Vagina (tissue), 2 donors: ENCODE measurements around the gene MAST2. TPM values are rescaled to one million over a fixed set of nuclear protein-coding genes. Genes with fewer than 3 reads are reported as not detected.

Source experiments
- DNase-seq, 2 donors: peaks; one replicate each; pipeline ENCODE4 v3.0.0-alpha.2; 2017; ENCODE audit errors: extremely low spot score in 2 of 2
- H3K27ac ChIP-seq: fragments of 200-600 bp; sonication (generic); one replicate; pipeline ENCODE4 v1.5.1; 2019
- H3K27me3 ChIP-seq: fragments of 200-600 bp; sonication (generic); one replicate; pipeline ENCODE4 v1.5.1; 2019
- H3K36me3 ChIP-seq, 2 donors: fragments of 200-600 bp; sonication (generic); one replicate each; pipeline ENCODE4 v1.5.1; 2017 to 2019
- H3K4me1 ChIP-seq: fragments of 200-600 bp; sonication (generic); one replicate; pipeline ENCODE4 v1.5.1; 2019
- H3K4me3 ChIP-seq, 2 donors: fragments of 200-600 bp; sonication (generic); 1 replicate in 1 of 2; 2 replicates in 1 of 2; pipeline ENCODE4 v1.5.1; 2016 to 2019
- H3K9me3 ChIP-seq: fragments of 200-600 bp; sonication (generic); one replicate; pipeline ENCODE4 v1.5.1; 2019
- CTCF ChIP-seq, 3 experiments: fragments of 450-650 bp in 2 of 3; fragments of 200-600 bp in 1 of 3; sonication (generic) in 1 of 3; IDR thresholded peaks; one replicate each; pipeline ENCODE4 v1.5.1; 2017 to 2019; ENCODE audit warnings: antibody characterized with exemption in 3 of 3, mild to moderate bottlenecking in 2 of 3, moderate library complexity in 2 of 3
- POLR2A ChIP-seq, 2 donors: fragments of 450-650 bp; IDR thresholded peaks; one replicate each; pipeline ENCODE4 v1.6.1; 2017; ENCODE audit warnings: antibody characterized with exemption in 2 of 2, mild to moderate bottlenecking in 2 of 2, moderate library complexity in 2 of 2
- POLR2AphosphoS5 ChIP-seq, 2 donors: sonication (generic); formaldehyde crosslinking; IDR thresholded peaks; one replicate each; pipeline ENCODE4 v1.9.0; 2017; ENCODE audit warnings: antibody characterized with exemption in 2 of 2, mild to moderate bottlenecking in 2 of 2, low read depth in 1 of 2; ENCODE audit not compliant: insufficient read depth in 1 of 2
- intact Hi-C: fragments of 100-400 bp; cut with DNase I; formaldehyde crosslinking; loops from one replicate; pipeline ENCODE4 v1.15.1; 2023
- total RNA-seq: library from RNA; depleted of rRNA; stranded (reverse); fragments of >200 nt; gene quantifications from one replicate; pipeline ENCODE4 v1.2.3, GENCODE V29; 2016

MAST2 gene
- total RNA-seq, 1 donor from 2014 or later: 28.2 TPM

- H3K36me3 ChIP-seq: no peaks in the 10 kb centered on the region
- no peak for TF ChIP-seq POLR2AphosphoS5 (IDR thresholded peaks at IDR 0.05; ENCODE audit: insufficient read depth in 1 of 2, low read depth in 1 of 2)
- no peak overlapping the region for H3K27ac ChIP-seq
- intact Hi-C loops: no loop called here
- DNase-seq: no peak
- H3K27me3 ChIP-seq: no peaks in the 10 kb centered on the region
- H3K4me3 ChIP-seq: no peak overlapping the region
- no peaks in the 10 kb centered on the region for H3K9me3 ChIP-seq
- H3K4me1 ChIP-seq: peaks cover 7% of the 10 kb centered on the region
These were observed 6.3 kb downstream of the MAST2 start for GRCh38 chr1:45809761-45810160.

GRCh38 chr1:45814776-45815175 lies 11.4 kb downstream of the MAST2 start:
- Histone ChIP-seq H3K4me3 (no peak overlapping the region), H3K4me1 (no peaks in the 10 kb centered on the region), H3K9me3 (no peaks in the 10 kb centered on the region), H3K36me3 (no peaks in the 10 kb centered on the region), H3K27ac (no peak overlapping the region), H3K27me3 (no peaks in the 10 kb centered on the region)
- TF ChIP-seq CTCF (IDR thresholded peaks at IDR 0.05): no peak
- TF ChIP-seq POLR2AphosphoS5 (IDR thresholded peaks at IDR 0.05; ENCODE audit: insufficient read depth in 1 of 2, low read depth in 1 of 2): no peak
- TF ChIP-seq POLR2A (IDR thresholded peaks at IDR 0.05): no peak
- intact Hi-C loops: no loop called here
- no peak for DNase-seq

GRCh38 chr1:45815667-45816458 lies 12.5 kb downstream of the MAST2 start:
- no peak for DNase-seq
- Histone ChIP-seq H3K9me3 (no peaks in the 10 kb centered on the region), H3K4me3 (no peak overlapping the region), H3K4me1 (no peaks in the 10 kb centered on the region), H3K27me3 (no peaks in the 10 kb centered on the region), H3K36me3 (no peaks in the 10 kb centered on the region), H3K27ac (no peak overlapping the region)
- intact Hi-C loops: no loop called here
- TF ChIP-seq CTCF (IDR thresholded peaks at IDR 0.05) (no peak), POLR2A (IDR thresholded peaks at IDR 0.05) (no peak), POLR2AphosphoS5 (IDR thresholded peaks at IDR 0.05; ENCODE audit: insufficient read depth in 1 of 2, low read depth in 1 of 2) (no peak)

GRCh38 chr1:45820173-45820572 lies 16.8 kb downstream of the MAST2 start:
- Histone ChIP-seq H3K27me3 (no peaks in the 10 kb centered on the region), H3K9me3 (no peaks in the 10 kb centered on the region), H3K36me3 (no peaks in the 10 kb centered on the region), H3K4me3 (no peak overlapping the region), H3K4me1 (no peaks in the 10 kb centered on the region), H3K27ac (no peak overlapping the region)
- no peak for DNase-seq
- TF ChIP-seq POLR2A (IDR thresholded peaks at IDR 0.05) (no peak), CTCF (IDR thresholded peaks at IDR 0.05) (no peak), POLR2AphosphoS5 (IDR thresholded peaks at IDR 0.05; ENCODE audit: insufficient read depth in 1 of 2, low read depth in 1 of 2) (no peak)
- intact Hi-C loops: no loop called here

GRCh38 chr1:45820788-45821187 lies 17.4 kb downstream of the MAST2 start:
- no peaks in the 10 kb centered on the region for H3K36me3 ChIP-seq
- no peaks in the 10 kb centered on the region for H3K9me3 ChIP-seq
- no peak overlapping the region for H3K4me3 ChIP-seq
- no peaks in the 10 kb centered on the region for H3K4me1 ChIP-seq
- intact Hi-C loops: no loop called here
- no peak overlapping the region for H3K27ac ChIP-seq
- H3K27me3 ChIP-seq: no peaks in the 10 kb centered on the region
- no peak for DNase-seq
- no peak for TF ChIP-seq POLR2AphosphoS5 (IDR thresholded peaks at IDR 0.05; ENCODE audit: insufficient read depth in 1 of 2, low read depth in 1 of 2)
- no peak for TF ChIP-seq CTCF (IDR thresholded peaks at IDR 0.05)
- TF ChIP-seq POLR2A (IDR thresholded peaks at IDR 0.05): no peak
